PC-9 (cell line): ENCODE data around the gene TMEM198.

ENCODE experiments used
- CTCF ChIP-seq: fragments of 200-600 bp; sonication (generic); conservative IDR thresholded peaks from 2 replicates; pipeline ENCODE4 v1.6.1; 2017; ENCODE audit warnings: mixed run types, antibody characterized with exemption, mild to moderate bottlenecking, moderate library complexity
- EZH2 ChIP-seq: fragments of 200-600 bp; sonication (generic); IDR thresholded peaks from 2 replicates; pipeline ENCODE4 v1.8.0; 2017; ENCODE audit warnings: antibody characterized with exemption, low read depth

- TF ChIP-seq CTCF: no peak
- TF ChIP-seq EZH2: no peak
Observed at GRCh38 chr2:219543596-219544358, at the start of gene TMEM198, which contains the start of gene CHPF.
